SK-N-SH (cell line): ENCODE results near the gene FGF13.

Experiments used
- CTCF ChIP-seq: fragments of 200-600 bp; sonication (generic); IDR thresholded peaks from 2 replicates; pipeline ENCODE4 v1.6.1; 2017; ENCODE audit warnings: antibody characterized with exemption, mild to moderate bottlenecking, moderate library complexity
- POLR2AphosphoS5 ChIP-seq: IDR thresholded peaks from 2 replicates; pipeline ENCODE4 v1.6.1; 2012; ENCODE audit warnings: low read depth, low read length
- RFX5 ChIP-seq: IDR thresholded peaks from 2 replicates; pipeline ENCODE4 v1.6.1; 2012; ENCODE audit warnings: mild to moderate bottlenecking, improper control_type of control experiment, low read length
- YY1 ChIP-seq: IDR thresholded peaks from 2 replicates; pipeline ENCODE4 v1.4.0; 2012; ENCODE audit warnings: low read depth, mild to moderate bottlenecking
- TF ChIP-seq, protein P1 (sequence below): IDR thresholded peaks from 2 replicates; pipeline ENCODE4 v1.6.1; 2012; ENCODE audit warnings: mild to moderate bottlenecking, low read depth, low read length, moderate library complexity
- TF ChIP-seq, protein P2 (sequence below): IDR thresholded peaks from 2 replicates; pipeline ENCODE4; 2012

GRCh38 chrX:138651494-138651893 lies 60.0 kb downstream of the FGF13 start:
- TF ChIP-seq POLR2AphosphoS5, result no peak
- no peak for TF ChIP-seq CTCF
- no peak for TF ChIP-seq RFX5
- TF ChIP-seq, protein P1, sequence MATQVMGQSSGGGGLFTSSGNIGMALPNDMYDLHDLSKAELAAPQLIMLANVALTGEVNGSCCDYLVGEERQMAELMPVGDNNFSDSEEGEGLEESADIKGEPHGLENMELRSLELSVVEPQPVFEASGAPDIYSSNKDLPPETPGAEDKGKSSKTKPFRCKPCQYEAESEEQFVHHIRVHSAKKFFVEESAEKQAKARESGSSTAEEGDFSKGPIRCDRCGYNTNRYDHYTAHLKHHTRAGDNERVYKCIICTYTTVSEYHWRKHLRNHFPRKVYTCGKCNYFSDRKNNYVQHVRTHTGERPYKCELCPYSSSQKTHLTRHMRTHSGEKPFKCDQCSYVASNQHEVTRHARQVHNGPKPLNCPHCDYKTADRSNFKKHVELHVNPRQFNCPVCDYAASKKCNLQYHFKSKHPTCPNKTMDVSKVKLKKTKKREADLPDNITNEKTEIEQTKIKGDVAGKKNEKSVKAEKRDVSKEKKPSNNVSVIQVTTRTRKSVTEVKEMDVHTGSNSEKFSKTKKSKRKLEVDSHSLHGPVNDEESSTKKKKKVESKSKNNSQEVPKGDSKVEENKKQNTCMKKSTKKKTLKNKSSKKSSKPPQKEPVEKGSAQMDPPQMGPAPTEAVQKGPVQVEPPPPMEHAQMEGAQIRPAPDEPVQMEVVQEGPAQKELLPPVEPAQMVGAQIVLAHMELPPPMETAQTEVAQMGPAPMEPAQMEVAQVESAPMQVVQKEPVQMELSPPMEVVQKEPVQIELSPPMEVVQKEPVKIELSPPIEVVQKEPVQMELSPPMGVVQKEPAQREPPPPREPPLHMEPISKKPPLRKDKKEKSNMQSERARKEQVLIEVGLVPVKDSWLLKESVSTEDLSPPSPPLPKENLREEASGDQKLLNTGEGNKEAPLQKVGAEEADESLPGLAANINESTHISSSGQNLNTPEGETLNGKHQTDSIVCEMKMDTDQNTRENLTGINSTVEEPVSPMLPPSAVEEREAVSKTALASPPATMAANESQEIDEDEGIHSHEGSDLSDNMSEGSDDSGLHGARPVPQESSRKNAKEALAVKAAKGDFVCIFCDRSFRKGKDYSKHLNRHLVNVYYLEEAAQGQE, result no peak
- TF ChIP-seq, protein P2, sequence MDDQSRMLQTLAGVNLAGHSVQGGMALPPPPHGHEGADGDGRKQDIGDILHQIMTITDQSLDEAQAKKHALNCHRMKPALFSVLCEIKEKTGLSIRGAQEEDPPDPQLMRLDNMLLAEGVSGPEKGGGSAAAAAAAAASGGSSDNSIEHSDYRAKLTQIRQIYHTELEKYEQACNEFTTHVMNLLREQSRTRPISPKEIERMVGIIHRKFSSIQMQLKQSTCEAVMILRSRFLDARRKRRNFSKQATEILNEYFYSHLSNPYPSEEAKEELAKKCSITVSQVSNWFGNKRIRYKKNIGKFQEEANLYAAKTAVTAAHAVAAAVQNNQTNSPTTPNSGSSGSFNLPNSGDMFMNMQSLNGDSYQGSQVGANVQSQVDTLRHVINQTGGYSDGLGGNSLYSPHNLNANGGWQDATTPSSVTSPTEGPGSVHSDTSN, result no peak
- no peak for TF ChIP-seq YY1
